H1 (cell line): Measurements from ENCODE around the gene RBMS1. TPM values are rescaled to one million over a fixed set of nuclear protein-coding genes. Genes with fewer than 3 reads are reported as not detected.

Source experiments
- CTCF ChIA-PET: fragments of 300-600 bp; sonication (Branson Sonifier 250); formaldehyde crosslinking; loops from one replicate; lab custom pipeline; 2021; ENCODE audit not compliant: partially characterized antibody; lab: Charles Lee
- POLR2A ChIA-PET: fragments of 300-600 bp; sonication (Branson Sonifier 250); formaldehyde crosslinking; loops from one replicate; lab custom pipeline; 2021; ENCODE audit warnings: inconsistent platforms; ENCODE audit not compliant: partially characterized antibody; lab: Charles Lee
- DNase-seq, 2 experiments: peaks; one replicate each; pipeline versions ENCODE4 v3.0.0 to v3.0.0-alpha.2; 2010 to 2022; ENCODE audit warnings: low spot score in 2 of 2, low read depth in 1 of 2, mixed read lengths in 1 of 2
- FAIRE-seq: peaks from 2 replicates; lab custom pipeline; 2011; peaks lifted over from hg19 to GRCh38; lab: Jason Lieb, UNC
- H2AFZ ChIP-seq: 2 replicates; pipeline ENCODE4 v1.8.1; 2012; ENCODE audit warnings: low read length, inconsistent platforms
- H2AK5ac ChIP-seq: 2 replicates; pipeline ENCODE4 v1.6.1; 2013; ENCODE audit warnings: low read depth, low read length
- H2BK120ac ChIP-seq: replicated peaks from 2 replicates; pipeline ENCODE3; 2013; ENCODE audit warnings: low read depth, low read length, inconsistent platforms
- H2BK12ac ChIP-seq: 2 replicates; pipeline ENCODE4 v1.6.1; 2013; ENCODE audit warnings: low read depth, low read length
- H2BK15ac ChIP-seq: 2 replicates; pipeline ENCODE4 v1.6.1; 2013; ENCODE audit warnings: low read length
- H2BK20ac ChIP-seq: 2 replicates; pipeline ENCODE4 v1.6.1; 2013; ENCODE audit warnings: low read length
- H2BK5ac ChIP-seq: 2 replicates; pipeline ENCODE4 v1.6.1; 2013; ENCODE audit warnings: low read depth, low read length
- H3K14ac ChIP-seq: 2 replicates; pipeline ENCODE4 v1.6.1; 2013; ENCODE audit warnings: inconsistent platforms; ENCODE audit not compliant: insufficient read length
- H3K18ac ChIP-seq: 2 replicates; pipeline ENCODE4 v1.6.1; 2013; ENCODE audit warnings: low read length; ENCODE audit errors: extremely low read depth
- H3K23ac ChIP-seq: 2 replicates; pipeline ENCODE4 v1.6.1; 2013; ENCODE audit warnings: inconsistent platforms; ENCODE audit not compliant: insufficient read length
- H3K23me2 ChIP-seq: 2 replicates; pipeline ENCODE4 v1.6.1; 2013; ENCODE audit warnings: low read depth, low read length
- H3K27ac ChIP-seq: 2 replicates; pipeline ENCODE4 v1.6.1; 2011; ENCODE audit warnings: low read depth, low read length, inconsistent platforms
- H3K27me3 ChIP-seq, 4 experiments: replicated peaks in 1 of 4; 1 replicate in 1 of 4; 2 replicates in 3 of 4; pipeline versions ENCODE4 v1.6.1 to v1.8.1; 2011 to 2013; ENCODE audit warnings: low read length in 3 of 4, mild to moderate bottlenecking in 3 of 4, inconsistent platforms in 2 of 4, mixed read lengths in 2 of 4, moderate library complexity in 1 of 4; ENCODE audit not compliant: control insufficient read depth in 3 of 4, insufficient read depth in 3 of 4; ENCODE audit errors: extremely low read depth in 1 of 4
- H3K36me3 ChIP-seq, 4 experiments: 2 replicates each; pipeline versions ENCODE4 v1.6.1 to v1.8.1; 2011 to 2013; ENCODE audit warnings: mild to moderate bottlenecking in 4 of 4, low read length in 3 of 4, moderate library complexity in 2 of 4, control low read depth in 1 of 4, inconsistent platforms in 1 of 4; ENCODE audit not compliant: insufficient read depth in 4 of 4, control insufficient read depth in 2 of 4
- H3K4ac ChIP-seq: replicated peaks from 2 replicates; pipeline ENCODE3; 2013; ENCODE audit warnings: low read length, low read depth, mixed read lengths, inconsistent platforms; ENCODE audit not compliant: insufficient read length
- H3K4me1 ChIP-seq, 4 experiments: replicated peaks in 1 of 4; 1 replicate in 1 of 4; 2 replicates in 3 of 4; pipeline versions ENCODE4 v1.6.1 to v1.8.1; 2011 to 2013; ENCODE audit warnings: low read length in 3 of 4, inconsistent platforms in 2 of 4, mixed read lengths in 1 of 4; ENCODE audit not compliant: insufficient read depth in 4 of 4, control insufficient read depth in 3 of 4
- H3K4me2 ChIP-seq, 2 experiments: 2 replicates each; pipeline versions ENCODE4 v1.6.1 to v1.8.1; 2011 to 2013; ENCODE audit warnings: low read depth in 2 of 2, low read length in 2 of 2, control low read depth in 1 of 2, inconsistent platforms in 1 of 2, mild to moderate bottlenecking in 1 of 2; ENCODE audit not compliant: insufficient read depth in 1 of 2
- H3K4me3 ChIP-seq, 4 experiments: fragments of 200-600, 300-600 bp in 1 of 4; sonication (generic), shearing (Covaris generic), sonication (Bioruptor Twin) in 1 of 4; 2 replicates each; pipeline versions ENCODE4 v1.5.1 to v1.8.1; 2011 to 2016; ENCODE audit warnings: low read length in 4 of 4, low read depth in 3 of 4, control low read depth in 2 of 4, inconsistent platforms in 2 of 4, mild to moderate bottlenecking in 2 of 4, mixed read lengths in 1 of 4, moderate library complexity in 1 of 4; ENCODE audit not compliant: insufficient read depth in 2 of 4; ENCODE audit errors: extremely low read depth in 1 of 4
- H3K56ac ChIP-seq: replicated peaks from 2 replicates; pipeline ENCODE3; 2013; ENCODE audit warnings: low read depth, mild to moderate bottlenecking, mixed read lengths, low read length, inconsistent platforms; ENCODE audit not compliant: insufficient read length
- H3K79me1 ChIP-seq: 2 replicates; pipeline ENCODE4 v1.6.1; 2013; ENCODE audit warnings: low read depth, low read length, control low read depth
- H3K79me2 ChIP-seq, 2 experiments: 2 replicates each; pipeline versions ENCODE4 v1.6.1 to v1.8.1; 2012 to 2013; ENCODE audit warnings: low read length in 2 of 2, mild to moderate bottlenecking in 2 of 2, inconsistent platforms in 1 of 2; ENCODE audit not compliant: insufficient read depth in 2 of 2, control insufficient read depth in 1 of 2
- H3K9ac ChIP-seq, 4 experiments: replicated peaks in 1 of 4; 1 replicate in 1 of 4; 2 replicates in 3 of 4; pipeline versions ENCODE4 v1.6.1 to v1.8.1; 2011 to 2013; ENCODE audit warnings: low read depth in 3 of 4, low read length in 3 of 4, control low read depth in 2 of 4, mild to moderate bottlenecking in 2 of 4, moderate library complexity in 2 of 4, inconsistent platforms in 1 of 4; ENCODE audit errors: extremely low read depth in 1 of 4
- H3K9me3 ChIP-seq, 2 experiments: 2 replicates each; pipeline versions ENCODE4 v1.6.1 to v1.8.1; 2012 to 2013; ENCODE audit warnings: mild to moderate bottlenecking in 2 of 2, moderate library complexity in 2 of 2, control low read depth in 1 of 2, inconsistent platforms in 1 of 2, low read depth in 1 of 2, low read length in 1 of 2, mixed read lengths in 1 of 2; ENCODE audit not compliant: insufficient read depth in 2 of 2
- H4K20me1 ChIP-seq, 2 experiments: replicated peaks in 1 of 2; 2 replicates each; pipeline versions ENCODE3 to v1.8.1; 2011 to 2013; ENCODE audit warnings: inconsistent platforms in 2 of 2, low read length in 2 of 2, mild to moderate bottlenecking in 1 of 2; ENCODE audit not compliant: insufficient read depth in 2 of 2, control insufficient read depth in 1 of 2
- H4K5ac ChIP-seq: 2 replicates; pipeline ENCODE4 v1.6.1; 2013; ENCODE audit warnings: low read length, low read depth, mixed read lengths, inconsistent platforms; ENCODE audit not compliant: insufficient read length
- H4K8ac ChIP-seq: 2 replicates; pipeline ENCODE4 v1.8.0; 2013; ENCODE audit warnings: mild to moderate bottlenecking, moderate library complexity, low read length, inconsistent platforms; ENCODE audit not compliant: insufficient read depth; ENCODE audit errors: extremely low read depth
- H4K91ac ChIP-seq: replicated peaks from 2 replicates; pipeline ENCODE3; 2013; ENCODE audit warnings: low read length, mixed read lengths, inconsistent platforms; ENCODE audit not compliant: insufficient read length
- CREB1 ChIP-seq: IDR thresholded peaks from 2 replicates; pipeline ENCODE4 v1.6.1; 2012; ENCODE audit warnings: inconsistent platforms
- EP300 ChIP-seq, 2 experiments: IDR thresholded peaks; 1 replicate in 1 of 2; 2 replicates in 1 of 2; pipeline ENCODE4 v1.6.1; 2011 to 2012; ENCODE audit warnings: low read depth in 2 of 2, low read length in 2 of 2, mild to moderate bottlenecking in 2 of 2, borderline replicate concordance in 1 of 2, inconsistent platforms in 1 of 2, moderate library complexity in 1 of 2
- MAFK ChIP-seq: IDR thresholded peaks from 2 replicates; pipeline ENCODE4 v1.6.1; 2012; ENCODE audit warnings: low read depth, mild to moderate bottlenecking, improper control_type of control experiment, low read length
- POLR2A ChIP-seq, 2 experiments: IDR thresholded peaks; 1 replicate in 1 of 2; 2 replicates in 1 of 2; pipeline ENCODE4 v1.6.1; 2011; ENCODE audit warnings: low read depth in 2 of 2, low read length in 2 of 2, mild to moderate bottlenecking in 2 of 2; ENCODE audit errors: control extremely low read depth in 1 of 2
- SAP30 ChIP-seq: fragments of 300-600 bp; sonication (generic); IDR thresholded peaks from 2 replicates; pipeline ENCODE4 v1.7.1; 2012; ENCODE audit warnings: low read length, moderate library complexity, mild to moderate bottlenecking, inconsistent platforms; ENCODE audit not compliant: insufficient read depth, insufficient replicate concordance
- SIN3A ChIP-seq, 2 experiments: IDR thresholded peaks in 1 of 2; conservative IDR thresholded peaks in 1 of 2; 2 replicates each; pipeline ENCODE4 v1.6.1; 2011 to 2012; ENCODE audit warnings: low read length in 2 of 2, improper control_type of control experiment in 1 of 2, low read depth in 1 of 2, mild to moderate bottlenecking in 1 of 2
- SP1 ChIP-seq: IDR thresholded peaks from 2 replicates; pipeline ENCODE4 v1.6.1; 2011; ENCODE audit warnings: low read depth, low read length
- WGBS, 2 experiments: shearing (Covaris generic) in 1 of 2; methylation state at CpG; one replicate each; pipeline versions ENCODE4 v1.1.6 to v1.1.7; 2013 to 2015; ENCODE audit warnings: low lambda C conversion rate in 2 of 2, mixed read lengths in 2 of 2, inconsistent platforms in 1 of 2, low coverage in 1 of 2, missing lambda C conversion rate in 1 of 2; ENCODE audit not compliant: insufficient replicate concordance in 2 of 2, insufficient coverage in 1 of 2, insufficient read length in 1 of 2; ENCODE audit errors: extremely low coverage in 1 of 2, missing lambda C conversion rate in 1 of 2; 5-methylcytosine and 5-hydroxymethylcytosine counted together
- polyA plus RNA-seq, 7 experiments: library from polyadenylated mRNA; depleted of rRNA in 3 of 7; stranded (reverse) in 5 of 7; unstranded in 2 of 7; fragments of >200 nt in 5 of 7; fragments of 200-250 nt in 2 of 7; gene quantifications; 1 replicate in 5 of 7; 2 replicates in 1 of 7; 4 replicates in 1 of 7; pipeline versions ENCODE4 v1.2.1 to v1.2.3, GENCODE V29; 2011 to 2013; ENCODE audit warnings: missing spikeins in 2 of 7, mixed read lengths in 2 of 7
- total RNA-seq: library from RNA; stranded (reverse); fragmentation: NEBNext Ultra II Directional; extraction: Animal tissue kit (Norgen Biotek cat#: 25700); gene quantifications from 2 replicates; pipeline ENCODE4 v1.2.1, GENCODE V29; 2021

RBMS1 gene
- total and polyA plus RNA-seq, 2 of the 8 experiments (the other 6 are each of a cell fraction or from before 2014, with no cell fraction given): 53.7 to 60.0 TPM

- H3K36me3 ChIP-seq: no peaks in the 10 kb centered on the region
- H3K9ac ChIP-seq: no peak overlapping the region
- no peak for FAIRE-seq
These were observed 24.1 kb upstream of the RBMS1 start for GRCh38 chr2:160517731-160518130.

More at GRCh38 chr2:160517731-160518130, 24.1 kb upstream of the RBMS1 start:
- H3K9me3 ChIP-seq: no peaks in the 10 kb centered on the region
- no peak overlapping the region for H2AK5ac ChIP-seq
- CTCF ChIA-PET: interaction anchor here (1.6 kb wide), 1 partner anchor 194 kb away, joined by 4 read pairs; no protein-coding TSS in a partner anchor
- no peak for DNase-seq
- peaks cover 0 to 5% (median 4%) of the 10 kb centered on the region in 4 experiments; a peak in 3 of 7 replicates for H3K4me1 ChIP-seq
- H3K56ac ChIP-seq: no peak overlapping the region
- WGBS, 2 experiments: 94% methylated on average over 2 of the region's 2 CpGs; no CpG with 5 or more reads in 1 of the 2 experiments
- no peaks in the 10 kb centered on the region for H3K23me2 ChIP-seq
- no peak overlapping the region for H2BK12ac ChIP-seq
- no peak overlapping the region for H3K18ac ChIP-seq
- no peak overlapping the region for H3K14ac ChIP-seq
- H3K4me3 ChIP-seq: no peak overlapping the region
- H3K27ac ChIP-seq: no peak overlapping the region
- no peak overlapping the region for H4K8ac ChIP-seq
- no peak overlapping the region for H4K91ac ChIP-seq
- no peak overlapping the region for H4K5ac ChIP-seq
- no peak overlapping the region for H3K4ac ChIP-seq
- no peak for TF ChIP-seq POLR2A (IDR thresholded peaks at IDR 0.05; ENCODE audit: control extremely low read depth in 1 of 2, low read depth in 2 of 2, low read length in 2 of 2)
- TF ChIP-seq SIN3A (conservative IDR thresholded peaks at IDR 0.05 in 1 of 2, IDR thresholded peaks at IDR 0.05 in 1 of 2; ENCODE audit: low read depth in 1 of 2, low read length in 2 of 2): no peak
- no peak for TF ChIP-seq CREB1
- TF ChIP-seq SAP30: no peak
- no peak for TF ChIP-seq SP1
- TF ChIP-seq EP300 (IDR thresholded peaks at IDR 0.05; ENCODE audit: borderline replicate concordance in 1 of 2, low read depth in 2 of 2, low read length in 2 of 2): no peak
- no peak for TF ChIP-seq MAFK
- H3K79me2 ChIP-seq: no peaks in the 10 kb centered on the region
- H2BK15ac ChIP-seq: no peak overlapping the region
- H3K27me3 ChIP-seq: no peaks in the 10 kb centered on the region; a peak in 1 of 7 replicates
- no peak overlapping the region for H3K23ac ChIP-seq
- POLR2A ChIA-PET: no interaction called here
- no peak overlapping the region for H2BK120ac ChIP-seq
- H2BK20ac ChIP-seq: no peak overlapping the region
- H3K4me2 ChIP-seq: no peak overlapping the region
- H2BK5ac ChIP-seq: no peak overlapping the region
- H4K20me1 ChIP-seq: no peaks in the 10 kb centered on the region
- no peak overlapping the region for H2AFZ ChIP-seq
- H3K79me1 ChIP-seq: no peaks in the 10 kb centered on the region
